HG02798 (cell line): ENCODE measurements around the gene THAP4.

Experiments
- ATAC-seq: cut with Tn5 transposase; IDR thresholded peaks from one replicate; pipeline ENCODE4 v1.9.1; 2021; ENCODE audit warnings: mild to moderate bottlenecking; ENCODE audit not compliant: unreplicated experiment, poor library complexity

The THAP4 gene

DNA sequence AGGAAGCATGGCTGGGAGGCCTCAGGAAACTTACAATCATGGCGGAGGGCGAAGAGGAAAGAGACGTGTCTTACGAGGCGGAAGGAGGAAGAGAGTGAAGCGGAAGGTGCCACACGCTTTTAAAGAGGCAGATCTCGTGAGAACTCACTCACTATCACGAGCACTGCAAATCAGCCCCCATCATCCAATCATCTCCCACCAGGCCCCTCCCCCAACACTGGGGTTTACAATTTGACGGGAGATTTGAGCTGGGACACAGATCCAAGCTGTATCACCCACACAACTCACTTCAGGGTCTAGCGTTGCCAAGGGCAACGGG lies 83.5 kb downstream of the THAP4 start:
- ATAC-seq = no peak

DNA sequence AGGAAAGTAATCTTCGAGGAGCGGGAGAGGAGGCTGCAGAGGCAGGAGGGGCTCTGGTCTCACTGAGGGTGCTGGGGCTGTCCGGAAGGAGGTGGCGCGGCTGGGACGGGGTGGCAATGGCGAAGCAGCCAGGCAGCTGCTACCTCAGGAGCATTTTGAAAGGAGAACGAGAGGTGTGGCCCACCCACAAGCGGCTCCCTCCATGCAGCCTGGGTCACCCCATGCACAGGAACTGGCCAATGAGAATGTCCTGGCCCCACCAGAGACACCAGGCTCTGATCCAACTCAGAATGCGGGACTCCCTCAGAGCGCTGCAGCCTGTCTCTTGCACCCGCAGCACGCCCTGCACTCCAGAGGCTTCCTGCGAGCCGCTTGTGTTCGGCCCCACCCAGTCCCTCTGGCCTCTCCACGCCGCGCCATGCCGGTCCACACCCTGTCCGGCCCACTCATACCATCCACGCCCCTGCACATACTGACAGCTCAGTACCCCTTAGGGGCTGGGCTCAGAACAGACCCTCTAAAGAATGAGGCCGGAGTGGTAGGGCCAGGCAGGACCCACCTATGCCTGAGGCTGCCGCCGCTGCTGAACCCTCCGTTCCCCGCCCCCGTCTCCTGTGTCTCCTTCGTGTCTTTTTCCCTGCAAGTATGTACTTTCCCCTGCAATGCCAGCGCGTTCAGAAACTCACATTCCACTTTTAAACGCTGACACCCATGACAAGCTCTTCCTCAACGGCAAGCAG lies 84.8 kb downstream of the THAP4 start:
- ATAC-seq = no peak

DNA sequence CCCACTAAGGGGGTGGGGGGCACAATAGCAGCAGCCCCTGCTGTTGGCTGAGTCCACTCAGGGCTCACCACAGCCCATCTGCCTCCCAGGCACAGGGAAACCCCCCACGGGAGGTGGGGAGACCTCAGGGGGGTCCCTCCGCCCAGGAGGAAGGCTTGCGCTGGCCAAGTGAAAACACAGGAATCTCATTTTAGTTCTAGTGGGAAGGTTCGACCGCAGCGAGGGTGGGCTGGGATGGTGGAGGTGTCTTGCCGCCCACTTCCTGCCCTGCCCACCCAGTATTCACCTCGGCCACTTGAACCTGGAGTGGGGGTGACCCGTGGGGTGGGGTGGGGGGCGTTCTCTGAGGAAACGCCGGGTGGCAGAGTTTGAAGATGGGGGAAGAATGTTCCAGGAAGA lies 85.4 kb downstream of the THAP4 start:
- ATAC-seq = no peak

DNA sequence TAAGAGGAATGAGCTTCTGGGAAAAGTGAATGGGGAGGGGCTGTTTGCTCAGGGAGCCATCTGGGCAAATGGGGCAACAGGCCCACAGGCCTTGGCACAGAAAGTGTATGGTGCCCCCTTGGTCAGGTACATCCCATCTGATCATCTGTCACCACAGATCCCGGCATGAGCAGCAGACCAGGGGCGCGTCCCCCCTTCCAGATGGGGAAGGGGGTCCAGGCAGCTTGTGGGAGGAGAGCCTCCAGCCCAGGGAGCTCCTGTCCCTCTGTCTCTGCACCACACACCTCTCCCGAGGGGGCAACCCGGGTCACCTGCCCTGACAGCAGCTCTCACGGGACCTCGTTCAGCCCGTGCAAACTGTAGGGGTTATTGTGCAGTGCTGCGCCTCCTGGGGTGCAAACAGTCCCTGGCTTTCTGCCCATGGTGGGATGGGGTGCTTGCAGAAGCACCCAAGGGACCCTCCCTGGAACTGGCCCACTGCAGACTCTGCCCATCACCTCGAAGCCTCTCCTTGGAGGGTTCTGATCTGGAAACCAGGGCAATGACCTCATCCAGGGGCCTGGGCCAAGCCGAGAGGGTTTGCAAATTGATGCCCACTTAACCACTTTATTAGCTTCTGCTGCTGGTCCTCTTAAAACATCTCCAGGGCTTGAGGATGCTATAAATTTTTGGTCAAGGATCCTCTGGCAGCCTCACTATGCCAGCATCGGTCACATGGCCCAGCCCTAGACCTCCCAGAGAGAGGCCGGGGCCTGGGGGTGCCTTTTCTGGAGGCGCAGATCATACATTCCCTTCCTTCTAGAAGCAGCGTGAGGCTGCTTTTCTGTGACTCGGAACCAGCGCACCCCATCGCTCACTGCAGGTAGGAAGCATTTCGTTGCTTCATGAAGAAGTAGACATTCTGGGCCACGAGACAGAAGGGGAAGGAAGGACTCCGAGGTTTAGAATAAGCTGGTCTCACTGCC lies 86.1 kb downstream of the THAP4 start:
- ATAC-seq = no peak

DNA sequence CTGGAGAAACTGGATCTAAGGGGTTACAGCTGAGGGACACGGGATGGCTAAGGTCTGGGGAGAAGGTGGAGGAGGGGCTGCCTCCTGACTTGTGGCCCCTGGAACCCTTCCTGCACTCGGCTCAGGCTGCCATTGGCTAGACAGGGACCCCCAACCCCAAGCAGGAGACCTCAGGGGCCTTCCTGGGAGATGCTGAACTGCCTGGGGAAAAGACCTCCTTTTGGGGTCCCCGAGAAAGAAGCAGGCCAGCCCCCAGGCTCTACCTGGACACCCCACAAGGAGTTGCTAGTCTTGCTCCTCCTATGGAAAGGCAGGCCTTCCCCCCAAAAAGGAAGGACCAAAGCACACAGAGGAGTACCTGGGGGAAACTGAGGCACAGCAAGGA lies 88.5 kb downstream of the THAP4 start:
- no peak for ATAC-seq

DNA sequence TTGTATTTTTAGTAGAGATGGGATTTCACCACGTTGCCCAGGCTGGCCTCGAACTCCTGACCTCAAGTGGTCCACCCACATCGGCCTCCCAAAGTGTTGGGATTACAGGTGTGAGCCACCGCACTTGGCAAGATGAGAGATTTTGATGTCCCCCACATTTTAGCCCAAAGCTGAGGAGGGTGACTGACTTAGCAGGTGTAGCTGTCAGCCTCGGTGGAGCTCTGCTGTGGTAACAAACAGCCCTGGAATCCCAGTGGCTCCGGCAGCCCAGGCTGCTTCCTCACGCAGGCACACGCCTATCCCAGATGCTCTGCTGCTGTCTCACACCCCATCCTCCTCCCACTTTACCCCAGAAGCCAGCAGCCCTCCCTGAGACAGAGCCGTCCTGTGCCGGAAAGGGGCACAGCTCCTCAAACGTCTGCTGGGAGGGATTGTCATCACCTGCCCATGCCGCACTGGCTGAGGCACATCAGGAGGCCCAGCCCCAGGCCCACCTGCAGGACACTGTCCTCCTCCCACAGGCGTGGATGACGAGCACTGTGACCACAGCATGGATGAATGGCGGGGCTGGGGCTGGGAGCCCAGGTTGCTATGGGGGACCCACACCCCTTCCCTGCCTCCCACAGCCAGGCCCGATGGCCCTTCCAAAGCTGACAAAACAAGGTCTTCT lies 89.0 kb downstream of the THAP4 start:
- ATAC-seq = no peak

DNA sequence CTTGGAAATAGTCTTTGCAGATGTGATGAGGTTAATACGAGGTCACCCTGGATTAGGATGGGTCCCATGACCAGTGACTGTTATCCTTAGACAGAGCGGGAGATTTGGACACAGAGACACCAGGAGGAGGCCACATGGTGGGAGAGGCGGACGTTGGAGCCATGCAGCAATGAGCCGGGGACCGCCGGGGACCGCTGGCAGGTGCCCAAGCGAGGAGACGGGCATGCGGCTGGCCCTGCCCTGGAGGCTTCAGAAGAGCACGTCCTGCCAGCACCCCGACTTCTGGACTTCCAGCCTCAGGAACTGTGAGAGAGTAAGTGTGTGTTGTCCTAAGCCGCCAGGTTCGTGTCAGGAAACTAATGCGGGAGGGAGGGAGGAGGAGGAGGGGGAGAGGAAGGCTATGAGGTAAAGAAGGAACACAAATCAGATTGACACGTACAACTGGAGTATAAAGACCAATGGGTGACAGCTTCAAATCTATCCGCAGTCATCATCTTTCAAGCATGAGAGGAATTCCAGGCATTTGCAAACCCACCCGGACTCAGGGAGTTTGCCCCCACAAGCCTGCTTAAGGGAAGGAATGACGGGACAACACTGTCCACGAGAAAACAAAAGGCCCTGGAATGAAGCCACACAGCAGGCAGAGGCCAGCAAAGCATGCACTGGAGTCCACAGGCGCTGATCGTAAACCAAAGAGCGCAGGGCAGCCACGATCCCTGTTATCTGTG lies 90.0 kb downstream of the THAP4 start:
- ATAC-seq = no peak

DNA sequence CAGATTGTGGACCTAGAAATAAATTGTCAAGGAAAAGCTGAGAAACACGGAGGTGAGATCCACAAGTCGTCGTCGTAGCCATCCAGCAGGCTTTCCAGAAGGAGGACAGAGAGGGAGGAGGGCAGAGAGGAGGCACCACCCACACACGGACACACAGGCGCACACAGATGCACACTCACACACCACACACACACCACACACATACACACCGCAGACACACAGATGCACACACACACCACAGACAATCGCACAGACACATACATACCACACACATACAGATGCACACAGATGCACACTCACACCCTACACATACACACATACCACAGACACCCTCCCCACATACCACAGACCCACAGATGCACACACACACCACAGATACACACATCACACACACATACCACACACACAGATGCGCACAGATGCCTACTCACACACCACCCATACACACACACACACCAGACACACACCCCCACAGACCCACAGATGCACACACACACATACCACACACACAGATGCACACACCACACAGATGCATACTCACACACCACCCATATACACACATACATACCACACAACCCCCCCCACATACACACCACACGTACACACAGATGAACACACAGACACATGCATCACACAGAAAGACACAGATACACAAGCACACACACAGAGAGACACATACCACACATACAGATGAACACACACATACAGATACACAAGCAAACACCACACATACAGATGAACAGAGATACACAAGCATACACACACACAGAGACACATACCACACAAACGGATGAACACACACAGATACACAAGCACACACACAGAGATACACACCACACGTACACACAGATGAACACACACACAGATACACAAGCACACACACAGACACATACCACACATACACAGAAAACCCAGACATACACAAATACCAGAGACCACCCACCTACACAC lies 91.2 kb downstream of the THAP4 start:
- ATAC-seq = no peak

DNA sequence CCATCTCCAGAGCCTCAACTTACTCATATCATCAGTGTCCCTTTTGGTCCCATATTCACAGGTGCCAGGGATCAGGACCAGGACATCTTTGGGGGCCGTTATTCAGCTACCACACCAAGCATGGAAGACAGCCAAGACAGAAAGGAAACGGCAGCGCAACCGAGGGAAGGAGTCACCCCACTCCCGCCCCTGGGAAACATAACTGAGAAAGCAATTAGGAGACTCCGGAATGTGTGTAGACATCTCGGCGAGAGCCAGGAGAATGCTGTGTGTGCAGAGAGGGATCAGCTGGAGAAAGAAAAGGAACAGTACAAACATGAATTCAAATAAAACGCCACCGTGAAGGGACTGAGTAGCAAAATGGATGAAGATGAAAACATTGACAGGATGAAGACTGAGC lies 91.9 kb downstream of the THAP4 start:
- ATAC-seq = no peak

DNA sequence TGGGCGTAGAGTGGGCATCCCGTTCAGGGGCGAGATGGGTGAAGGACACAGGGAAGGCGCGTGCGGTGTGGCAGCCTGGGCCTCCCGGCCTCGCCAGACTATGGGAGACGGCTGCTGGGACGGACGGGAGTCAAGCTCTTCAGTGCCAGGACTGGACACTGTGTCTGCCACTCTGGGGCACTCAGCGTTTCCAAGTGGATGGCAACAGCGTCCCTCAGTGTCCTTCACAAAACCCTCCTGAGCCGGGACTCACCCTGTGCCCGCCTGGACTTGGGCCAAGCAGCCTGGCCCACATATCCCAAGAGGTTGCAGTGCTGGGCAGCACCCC lies 94.7 kb downstream of the THAP4 start:
- ATAC-seq = no peak

DNA sequence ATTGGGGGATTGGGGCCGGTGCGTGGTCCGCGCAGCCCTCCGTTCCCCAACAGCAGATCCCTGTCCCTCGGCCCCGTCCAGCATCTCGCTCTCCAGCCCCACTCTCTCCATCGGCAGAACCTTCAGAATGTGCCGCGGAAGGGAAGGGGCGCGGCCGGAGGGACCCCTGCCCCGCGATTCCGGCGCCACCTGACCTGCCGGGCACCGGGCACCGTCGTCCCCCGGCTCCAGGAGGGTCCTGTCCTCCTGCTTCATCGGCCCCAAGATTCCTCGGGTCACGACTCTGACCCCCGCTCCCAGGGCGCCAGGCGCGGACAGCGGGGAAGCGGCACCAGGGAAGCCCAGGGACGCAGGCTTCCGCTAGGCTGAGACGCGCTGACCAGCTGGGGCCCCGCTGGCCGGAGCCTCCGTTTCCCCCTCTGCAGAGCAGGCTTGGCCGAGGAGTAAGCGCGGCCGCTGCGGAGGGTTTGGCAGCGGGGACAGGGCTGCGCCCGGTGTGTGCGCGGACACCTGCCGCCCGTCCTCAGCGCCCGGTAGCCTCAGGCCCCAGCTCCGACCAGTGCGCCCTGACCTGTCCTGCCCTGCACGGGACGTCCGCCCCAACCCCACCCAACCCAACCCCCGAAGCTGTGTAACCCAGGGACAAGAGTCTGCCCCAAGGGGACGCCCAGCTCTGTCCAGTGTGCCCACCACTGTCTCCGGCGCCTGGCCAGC lies 95.2 kb downstream of the THAP4 start:
- ATAC-seq = no peak

DNA sequence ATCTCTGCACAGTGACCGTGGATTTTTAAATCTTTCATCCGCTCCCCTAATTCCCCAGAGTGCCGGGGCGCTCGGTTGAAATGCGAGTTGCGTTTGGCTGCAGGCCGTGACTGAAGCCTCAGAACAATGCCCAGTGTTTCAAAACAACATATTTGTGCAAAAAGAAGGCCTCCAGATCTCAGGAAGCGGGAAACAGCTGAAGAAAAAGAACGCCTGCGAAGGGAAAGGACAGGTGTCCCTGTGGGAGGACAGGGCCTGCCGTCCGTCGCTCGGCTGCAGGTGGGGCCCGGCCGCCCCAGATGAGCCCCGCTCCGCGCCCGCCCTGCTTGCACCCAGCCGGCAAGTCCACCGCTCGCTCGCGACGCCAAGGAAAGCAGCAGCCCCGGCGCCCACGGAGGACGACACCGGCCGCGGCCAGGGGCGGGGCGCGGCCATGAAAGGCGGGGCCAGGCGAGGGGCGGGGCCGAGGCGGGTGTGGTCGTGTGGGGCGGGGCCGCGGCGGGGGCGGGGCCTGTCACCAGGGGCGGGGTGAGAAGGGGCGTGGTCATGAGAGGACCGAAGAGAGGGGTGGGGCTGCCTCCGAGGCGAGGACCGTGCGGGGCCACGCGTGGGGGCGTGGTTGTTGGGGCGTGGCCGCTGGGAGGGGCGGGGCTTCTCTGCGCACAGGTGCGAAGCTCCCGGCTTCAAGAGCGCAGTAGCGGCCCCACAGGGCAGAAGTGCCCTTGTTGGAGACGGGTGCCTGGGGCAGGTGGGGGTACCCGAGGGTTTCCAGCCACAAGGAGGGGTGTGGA lies 96.0 kb downstream of the THAP4 start:
- no peak for ATAC-seq

DNA sequence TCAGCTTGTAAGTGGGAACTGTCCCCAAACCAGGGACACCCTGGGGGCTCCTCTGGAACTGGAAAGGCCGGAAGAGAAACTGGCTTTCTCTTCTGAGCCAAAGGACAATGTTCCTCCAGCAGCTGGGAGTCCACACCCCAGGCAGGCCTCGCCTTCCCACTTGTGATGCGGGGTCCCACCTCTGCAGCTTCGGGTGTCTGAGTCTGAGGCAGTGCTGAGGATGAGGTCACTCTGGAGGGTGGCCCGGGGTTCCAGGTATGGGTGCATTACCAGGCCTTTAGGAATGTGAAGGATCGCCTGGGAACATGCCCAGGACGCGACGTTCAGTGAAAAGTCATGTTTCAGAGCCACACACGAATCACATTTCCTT lies 96.6 kb downstream of the THAP4 start:
- no peak for ATAC-seq

DNA sequence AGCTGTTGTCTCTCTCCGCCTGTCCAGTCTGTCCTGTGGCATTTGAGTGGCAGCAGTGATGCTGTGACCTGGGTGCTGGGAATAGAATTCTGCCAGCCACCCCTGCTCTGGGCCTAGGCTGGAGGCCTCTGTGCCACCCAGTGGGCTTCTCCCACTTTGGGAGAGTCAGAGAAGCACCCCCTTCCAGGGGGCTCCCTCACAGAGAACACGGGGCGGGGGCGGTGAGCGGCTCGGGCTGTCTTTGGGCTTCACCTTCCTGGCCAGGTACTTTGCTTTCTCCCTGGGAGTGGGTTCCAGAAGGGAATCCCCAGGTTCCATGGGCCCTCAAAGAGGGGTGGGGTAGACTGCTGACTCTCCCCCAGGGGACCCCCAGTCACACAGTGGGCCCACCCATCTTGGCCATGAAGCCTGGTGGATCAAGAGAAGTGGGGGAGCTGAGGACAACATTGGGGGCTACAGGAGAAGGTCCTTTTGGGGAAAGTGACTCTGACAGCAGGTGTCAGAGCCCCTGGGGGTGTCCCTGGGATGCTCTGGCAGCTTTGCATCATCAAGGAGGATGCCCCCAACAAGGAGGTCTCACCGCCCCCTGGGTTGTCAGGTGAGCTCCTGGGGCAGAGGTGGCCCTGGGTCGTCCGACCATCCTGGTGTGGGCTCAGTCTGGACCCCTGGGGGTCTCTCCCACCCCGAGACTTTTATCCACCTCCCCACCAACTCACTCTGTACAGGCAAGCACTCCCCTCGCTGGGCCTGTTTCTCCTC lies 97.2 kb downstream of the THAP4 start:
- no peak for ATAC-seq

DNA sequence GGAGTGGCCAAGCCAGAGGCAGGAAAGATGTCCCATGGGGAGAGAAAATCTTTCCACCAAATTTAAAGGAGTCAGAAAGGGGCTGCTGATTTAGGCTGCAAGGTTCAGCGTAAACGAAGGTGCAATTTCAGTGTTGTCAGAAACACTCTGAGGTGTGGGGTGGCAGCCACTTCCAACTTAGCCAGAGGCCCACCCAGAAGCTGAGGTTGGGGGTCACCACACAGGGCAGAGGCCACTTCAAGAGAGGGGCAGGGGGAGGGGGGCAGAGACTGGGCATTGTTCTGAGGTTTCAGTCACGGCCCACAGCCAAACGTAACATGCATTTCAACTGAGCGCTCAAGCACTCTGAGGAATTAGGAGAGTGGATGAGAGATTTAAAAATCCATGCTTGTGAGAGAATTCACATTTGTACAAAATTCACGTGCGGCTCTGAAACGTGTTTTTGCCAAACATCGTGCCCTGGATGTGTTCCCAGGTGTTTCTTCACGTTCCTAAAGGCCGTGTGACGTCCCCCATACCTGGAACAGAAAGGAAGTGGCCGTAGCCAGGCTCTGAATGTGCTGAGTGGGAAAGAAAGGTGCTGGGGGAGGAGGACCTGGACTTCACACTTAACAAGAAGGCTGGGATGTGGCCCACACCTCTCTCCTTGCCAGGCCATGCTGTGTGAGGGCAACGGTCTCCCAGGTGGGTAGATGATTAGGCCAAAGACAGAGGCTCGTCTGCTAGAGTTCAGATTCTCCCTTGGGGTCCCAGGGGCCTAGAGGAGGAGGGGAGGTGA lies 97.9 kb downstream of the THAP4 start:
- no peak for ATAC-seq

DNA sequence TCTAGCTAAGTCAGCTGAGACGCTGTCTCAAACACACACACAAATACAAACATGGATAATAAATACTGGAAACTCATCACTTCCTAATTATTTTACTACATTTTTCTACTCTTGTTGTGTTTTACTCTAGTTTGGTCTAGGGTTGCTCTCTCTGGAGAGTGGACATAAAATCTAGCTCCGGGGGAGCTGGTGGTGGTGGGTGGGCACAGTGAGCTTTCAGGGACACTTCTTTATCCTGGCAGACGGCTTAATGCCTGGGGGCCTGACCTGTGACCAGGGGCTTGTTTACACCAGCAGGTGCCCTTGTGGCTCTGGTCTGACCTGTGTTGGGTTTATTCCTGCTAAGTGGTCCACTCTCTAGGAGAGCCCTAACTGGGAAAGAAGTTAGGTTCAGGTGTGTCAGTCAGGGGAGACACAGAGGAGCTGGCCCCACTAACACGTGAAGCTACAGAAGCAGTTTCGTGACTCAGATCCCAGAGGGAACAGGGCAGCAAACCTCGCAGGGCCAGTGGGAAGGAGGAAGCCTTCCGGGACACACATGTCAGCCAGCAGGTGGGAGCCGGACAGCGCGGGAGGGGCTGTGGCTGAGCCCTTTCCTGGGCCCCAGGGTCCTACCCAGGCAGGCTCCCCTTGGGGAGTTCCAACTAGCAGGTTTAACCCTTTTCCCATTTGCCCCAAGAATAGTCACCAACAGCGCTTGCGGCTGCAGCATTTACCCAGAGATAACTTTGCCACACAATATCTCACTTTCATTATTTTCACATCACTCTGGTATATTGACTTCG lies 100.9 kb downstream of the THAP4 start:
- no peak for ATAC-seq
